H9 (cell line): ENCODE measurements around the gene LCMT1. TPM values are rescaled to one million over a fixed set of nuclear protein-coding genes. Genes with fewer than 3 reads are reported as not detected.

Source experiments
- DNase-seq: peaks from one replicate; pipeline ENCODE4 v3.0.0-alpha.2; 2017
- H2AFZ ChIP-seq: one replicate; pipeline ENCODE4 v1.6.1; 2013; ENCODE audit warnings: mild to moderate bottlenecking, low read length, control low read depth, moderate library complexity
- H2AK5ac ChIP-seq: 2 replicates; pipeline ENCODE4 v1.6.1; 2013; ENCODE audit warnings: low read length, control low read depth, mixed read lengths; ENCODE audit not compliant: insufficient read length
- H2BK120ac ChIP-seq: one replicate; pipeline ENCODE4 v1.6.1; 2013; ENCODE audit warnings: low read depth, mild to moderate bottlenecking, low read length, control low read depth, inconsistent platforms; ENCODE audit not compliant: poor library complexity, severe bottlenecking
- H2BK12ac ChIP-seq: 2 replicates; pipeline ENCODE4 v1.6.1; 2013; ENCODE audit warnings: low read length, control low read depth, mixed read lengths, low read depth; ENCODE audit not compliant: insufficient read length
- H2BK15ac ChIP-seq: 2 replicates; pipeline ENCODE4 v1.6.1; 2013; ENCODE audit warnings: low read depth, low read length, control low read depth
- H2BK20ac ChIP-seq: one replicate; pipeline ENCODE4 v1.6.1; 2013; ENCODE audit warnings: low read depth, mild to moderate bottlenecking, low read length, control low read depth, inconsistent platforms; ENCODE audit not compliant: poor library complexity, severe bottlenecking
- H2BK5ac ChIP-seq: 2 replicates; pipeline ENCODE4 v1.6.1; 2013; ENCODE audit warnings: low read length, control low read depth, mixed read lengths; ENCODE audit not compliant: insufficient read length
- H3K14ac ChIP-seq: 2 replicates; pipeline ENCODE4 v1.6.1; 2013; ENCODE audit warnings: low read length, control low read depth; ENCODE audit not compliant: insufficient read depth
- H3K18ac ChIP-seq: 2 replicates; pipeline ENCODE4 v1.6.1; 2013; ENCODE audit warnings: low read depth, mild to moderate bottlenecking, mixed read lengths, low read length, control low read depth; ENCODE audit not compliant: insufficient read length
- H3K23ac ChIP-seq: 2 replicates; pipeline ENCODE4 v1.6.1; 2013; ENCODE audit warnings: low read length, control low read depth, mixed read lengths, low read depth; ENCODE audit not compliant: insufficient read length
- H3K23me2 ChIP-seq: 2 replicates; pipeline ENCODE4 v1.6.1; 2013; ENCODE audit warnings: low read depth, mild to moderate bottlenecking, mixed read lengths, low read length, control low read depth; ENCODE audit not compliant: insufficient read length, poor library complexity, severe bottlenecking
- H3K27ac ChIP-seq: 2 replicates; pipeline ENCODE4 v1.5.1; 2013; ENCODE audit warnings: low read length, control low read depth, mixed read lengths, low read depth; ENCODE audit not compliant: insufficient read length
- H3K27me3 ChIP-seq: 2 replicates; pipeline ENCODE4 v1.6.1; 2013; ENCODE audit warnings: low read length, control low read depth, inconsistent platforms; ENCODE audit not compliant: insufficient read depth
- H3K4ac ChIP-seq: 2 replicates; pipeline ENCODE4 v1.6.1; 2013; ENCODE audit warnings: low read depth, mild to moderate bottlenecking, control low read depth, inconsistent platforms, low read length, moderate library complexity
- H3K4me1 ChIP-seq: 2 replicates; pipeline ENCODE4 v1.6.1; 2013; ENCODE audit warnings: low read length, control low read depth, inconsistent platforms; ENCODE audit not compliant: insufficient read depth
- H3K4me2 ChIP-seq: 2 replicates; pipeline ENCODE4 v1.6.1; 2013; ENCODE audit warnings: low read length, control low read depth, mixed read lengths; ENCODE audit not compliant: insufficient read length, insufficient read depth
- H3K56ac ChIP-seq: 2 replicates; pipeline ENCODE4 v1.6.1; 2013; ENCODE audit warnings: low read depth, mild to moderate bottlenecking, mixed read lengths, low read length, control low read depth; ENCODE audit not compliant: insufficient read length
- H3K79me1 ChIP-seq: 2 replicates; pipeline ENCODE4 v1.6.1; 2013; ENCODE audit warnings: low read depth, mild to moderate bottlenecking, moderate library complexity, low read length, control low read depth, inconsistent platforms; ENCODE audit not compliant: insufficient read depth, poor library complexity, severe bottlenecking
- H3K79me2 ChIP-seq: 2 replicates; pipeline ENCODE4 v1.6.1; 2013; ENCODE audit warnings: low read length, control low read depth, inconsistent platforms; ENCODE audit not compliant: insufficient read depth
- H3K9ac ChIP-seq: 2 replicates; pipeline ENCODE4 v1.6.1; 2013; ENCODE audit warnings: low read length, control low read depth, mixed read lengths; ENCODE audit not compliant: insufficient read length; ENCODE audit errors: extremely low read depth
- H3K9me3 ChIP-seq: one replicate; pipeline ENCODE4 v1.6.1; 2013; ENCODE audit warnings: low read depth, low read length, inconsistent platforms; ENCODE audit not compliant: control insufficient read depth
- H3T11ph ChIP-seq: one replicate; pipeline ENCODE4 v1.6.1; 2013; ENCODE audit warnings: mild to moderate bottlenecking, low read length, control low read depth, inconsistent platforms
- H4K20me1 ChIP-seq: one replicate; pipeline ENCODE4 v1.6.1; 2013; ENCODE audit not compliant: control insufficient read depth, insufficient read length, insufficient read depth
- H4K5ac ChIP-seq: 2 replicates; pipeline ENCODE4 v1.6.1; 2013; ENCODE audit warnings: low read depth, mild to moderate bottlenecking, mixed read lengths, low read length, control low read depth; ENCODE audit not compliant: insufficient read length
- H4K8ac ChIP-seq: replicated peaks from 2 replicates; pipeline ENCODE4 v1.6.1; 2013; ENCODE audit warnings: low read length, control low read depth, mixed read lengths, low read depth; ENCODE audit not compliant: insufficient read length
- H4K91ac ChIP-seq: 2 replicates; pipeline ENCODE4 v1.6.1; 2013; ENCODE audit warnings: low read depth, mild to moderate bottlenecking, moderate library complexity, mixed read lengths, low read length, control low read depth; ENCODE audit not compliant: insufficient read length
- H3K27ac Mint-ChIP-seq, 3 experiments: 2 replicates in 2 of 3; 3 replicates in 1 of 3; pipeline ENCODE4 v1.8.0; 2020 to 2021; ENCODE audit warnings: mixed read lengths in 3 of 3, mild to moderate bottlenecking in 1 of 3, moderate library complexity in 1 of 3
- H3K27me3 Mint-ChIP-seq: 2 replicates; pipeline ENCODE4 v1.8.0; 2021; ENCODE audit warnings: low read depth, mild to moderate bottlenecking, moderate library complexity, mixed read lengths
- H3K36me3 Mint-ChIP-seq, 3 experiments: 2 replicates in 2 of 3; 3 replicates in 1 of 3; pipeline ENCODE4 v1.8.0; 2020 to 2021; ENCODE audit warnings: low read depth in 3 of 3, mixed read lengths in 3 of 3; ENCODE audit not compliant: insufficient read depth in 1 of 3
- H3K4me1 Mint-ChIP-seq, 2 experiments: 2 replicates each; pipeline ENCODE4 v1.8.0; 2020; ENCODE audit warnings: mixed read lengths in 2 of 2
- H3K4me3 Mint-ChIP-seq, 2 experiments: 2 replicates in 1 of 2; 3 replicates in 1 of 2; pipeline ENCODE4 v1.8.0; 2020 to 2021; ENCODE audit warnings: mild to moderate bottlenecking in 2 of 2, mixed read lengths in 2 of 2, moderate library complexity in 1 of 2
- H3K9me3 Mint-ChIP-seq, 2 experiments: 2 replicates in 1 of 2; 3 replicates in 1 of 2; pipeline ENCODE4 v1.8.0; 2020; ENCODE audit warnings: mild to moderate bottlenecking in 2 of 2, mixed read lengths in 2 of 2, moderate library complexity in 1 of 2
- CTCF ChIP-seq: fragments of 200-600 bp; sonication (generic); conservative IDR thresholded peaks from 3 replicates; pipeline ENCODE4 v1.8.0; 2021; ENCODE audit warnings: antibody characterized with exemption, mild to moderate bottlenecking
- WGBS: extraction: QIAGEN DNeasy Blood & Tissue Kit; methylation state at CpG from one replicate; pipeline ENCODE4 v1.1.7; 2013; ENCODE audit warnings: missing lambda C conversion rate, low lambda C conversion rate, mixed read lengths; ENCODE audit not compliant: insufficient read length; ENCODE audit errors: extremely low coverage; 5-methylcytosine and 5-hydroxymethylcytosine counted together
- total RNA-seq: library from RNA; stranded (reverse); gene quantifications from 2 replicates; pipeline ENCODE4 v1.2.1, GENCODE V29; 2021

Gene LCMT1
- total RNA-seq, 1 experiment from 2014 or later, result 81.2 TPM

GRCh38 chr16:25108054-25108453 is 3.5 kb upstream of the LCMT1 start:
- H3T11ph ChIP-seq, result no peak overlapping the region
- peaks cover 15% of the 10 kb centered on the region for H3K23me2 ChIP-seq
- no peak overlapping the region for H2BK15ac ChIP-seq
- no peak overlapping the region for H3K18ac ChIP-seq
- no peak overlapping the region for H4K8ac ChIP-seq
- peaks cover 4% of the 10 kb centered on the region for H3K79me1 ChIP-seq
- no peak overlapping the region for H3K23ac ChIP-seq
- H2BK120ac ChIP-seq, result no peak overlapping the region
- H4K5ac ChIP-seq, result no peak overlapping the region
- peak overlapping the region; percentile 84 for H3K4me2 ChIP-seq
- H3K9me3 ChIP-seq, result no peaks in the 10 kb centered on the region
- peak overlapping the region; percentile 98 for H3K4me3 Mint-ChIP-seq
- H3K27me3 Mint-ChIP-seq, result peaks cover 6% of the 10 kb centered on the region
- peaks cover 4% of the 10 kb centered on the region; the same call in 1 of the 2 replicates for H3K4me1 ChIP-seq
- peaks cover 17 to 28% of the 10 kb centered on the region in 2 experiments for H3K4me1 Mint-ChIP-seq
- H3K36me3 Mint-ChIP-seq, result 0 out of 7 replicates have a peak, but pooled peaks cover 0 to 3% (median 0%) of the 10 kb centered on the region in 3 experiments
- no peak overlapping the region for H3K27ac ChIP-seq
- H2AK5ac ChIP-seq, result no peak overlapping the region
- H2AFZ ChIP-seq, result no peak overlapping the region
- H3K9me3 Mint-ChIP-seq, result no peaks in the 10 kb centered on the region
- H3K4ac ChIP-seq, result no peak overlapping the region
- no peak overlapping the region for H4K91ac ChIP-seq
- H2BK5ac ChIP-seq, result no peak overlapping the region
- no peak overlapping the region for H3K14ac ChIP-seq
- no peak overlapping the region for H3K56ac ChIP-seq
- TF ChIP-seq CTCF, result peak; percentile 40; the same call in 2 of the 3 replicates
- peak overlapping the region; percentile 86 for H3K9ac ChIP-seq
- H3K27me3 ChIP-seq, result no peaks in the 10 kb centered on the region
- no peaks in the 10 kb centered on the region for H4K20me1 ChIP-seq
- no peak overlapping the region for H2BK20ac ChIP-seq
- no CpG with 5 or more reads among the region's 3 CpGs for WGBS
- peaks cover 6% of the 10 kb centered on the region for H3K79me2 ChIP-seq
- no peak overlapping the region for H3K27ac Mint-ChIP-seq
- no peak overlapping the region for H2BK12ac ChIP-seq
- peak; percentile 57 for DNase-seq
